Vagina (tissue), 2 donors: Measurements from ENCODE around the gene LPIN1. TPM values are rescaled to one million over a fixed set of nuclear protein-coding genes. Genes with fewer than 3 reads are reported as not detected.
A peak's percentile ranks its signal among the peaks of the same experiment; 100 is the strongest.

Experiments used
- DNase-seq, 2 donors: peaks; one replicate each; pipeline ENCODE4 v3.0.0-alpha.2; 2017; ENCODE audit errors: extremely low spot score in 2 of 2
- H3K27ac ChIP-seq: fragments of 200-600 bp; sonication (generic); one replicate; pipeline ENCODE4 v1.5.1; 2019
- H3K27me3 ChIP-seq: fragments of 200-600 bp; sonication (generic); one replicate; pipeline ENCODE4 v1.5.1; 2019
- H3K36me3 ChIP-seq, 2 donors: fragments of 200-600 bp; sonication (generic); one replicate each; pipeline ENCODE4 v1.5.1; 2017 to 2019
- H3K4me1 ChIP-seq: fragments of 200-600 bp; sonication (generic); one replicate; pipeline ENCODE4 v1.5.1; 2019
- H3K4me3 ChIP-seq, 2 donors: fragments of 200-600 bp; sonication (generic); 1 replicate in 1 of 2; 2 replicates in 1 of 2; pipeline ENCODE4 v1.5.1; 2016 to 2019
- H3K9me3 ChIP-seq: fragments of 200-600 bp; sonication (generic); one replicate; pipeline ENCODE4 v1.5.1; 2019
- POLR2A ChIP-seq, 2 donors: fragments of 450-650 bp; IDR thresholded peaks; one replicate each; pipeline ENCODE4 v1.6.1; 2017; ENCODE audit warnings: antibody characterized with exemption in 2 of 2, mild to moderate bottlenecking in 2 of 2, moderate library complexity in 2 of 2
- POLR2AphosphoS5 ChIP-seq, 2 donors: sonication (generic); formaldehyde crosslinking; IDR thresholded peaks; one replicate each; pipeline ENCODE4 v1.9.0; 2017; ENCODE audit warnings: antibody characterized with exemption in 2 of 2, mild to moderate bottlenecking in 2 of 2, low read depth in 1 of 2; ENCODE audit not compliant: insufficient read depth in 1 of 2
- intact Hi-C: fragments of 100-400 bp; cut with DNase I; formaldehyde crosslinking; loops from one replicate; pipeline ENCODE4 v1.15.1; 2023
- total RNA-seq: library from RNA; depleted of rRNA; stranded (reverse); fragments of >200 nt; gene quantifications from one replicate; pipeline ENCODE4 v1.2.3, GENCODE V29; 2016
- TF ChIP-seq, protein P1 (sequence below), 3 experiments: fragments of 450-650 bp in 2 of 3; fragments of 200-600 bp in 1 of 3; sonication (generic) in 1 of 3; IDR thresholded peaks; one replicate each; pipeline ENCODE4 v1.5.1; 2017 to 2019; ENCODE audit warnings: antibody characterized with exemption in 3 of 3, mild to moderate bottlenecking in 2 of 3, moderate library complexity in 2 of 3

LPIN1 gene
- total RNA-seq, 1 donor from 2014 or later = 67.5 TPM

DNA sequence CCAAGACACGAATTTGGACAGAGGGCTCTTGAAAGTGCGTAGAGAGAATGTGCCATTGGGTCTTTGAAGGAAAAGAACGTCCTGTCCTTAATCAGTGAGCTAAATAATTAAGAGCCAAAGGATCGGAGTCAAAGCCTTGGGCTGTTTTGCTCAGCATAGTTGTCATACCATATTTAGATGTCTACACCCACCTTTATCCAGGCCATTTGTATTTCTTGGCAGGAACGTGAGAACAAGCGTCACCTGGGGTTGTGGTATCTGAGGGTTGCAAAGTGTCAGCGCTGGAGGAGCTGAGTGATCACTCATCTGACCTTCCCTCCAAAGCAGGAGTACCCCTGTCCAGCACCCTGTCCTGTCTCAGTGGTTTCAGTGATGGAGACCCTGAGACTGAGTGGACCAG lies 4.5 kb downstream of the LPIN1 start:
- intact Hi-C loops = no loop called here
- TF ChIP-seq, protein P1, sequence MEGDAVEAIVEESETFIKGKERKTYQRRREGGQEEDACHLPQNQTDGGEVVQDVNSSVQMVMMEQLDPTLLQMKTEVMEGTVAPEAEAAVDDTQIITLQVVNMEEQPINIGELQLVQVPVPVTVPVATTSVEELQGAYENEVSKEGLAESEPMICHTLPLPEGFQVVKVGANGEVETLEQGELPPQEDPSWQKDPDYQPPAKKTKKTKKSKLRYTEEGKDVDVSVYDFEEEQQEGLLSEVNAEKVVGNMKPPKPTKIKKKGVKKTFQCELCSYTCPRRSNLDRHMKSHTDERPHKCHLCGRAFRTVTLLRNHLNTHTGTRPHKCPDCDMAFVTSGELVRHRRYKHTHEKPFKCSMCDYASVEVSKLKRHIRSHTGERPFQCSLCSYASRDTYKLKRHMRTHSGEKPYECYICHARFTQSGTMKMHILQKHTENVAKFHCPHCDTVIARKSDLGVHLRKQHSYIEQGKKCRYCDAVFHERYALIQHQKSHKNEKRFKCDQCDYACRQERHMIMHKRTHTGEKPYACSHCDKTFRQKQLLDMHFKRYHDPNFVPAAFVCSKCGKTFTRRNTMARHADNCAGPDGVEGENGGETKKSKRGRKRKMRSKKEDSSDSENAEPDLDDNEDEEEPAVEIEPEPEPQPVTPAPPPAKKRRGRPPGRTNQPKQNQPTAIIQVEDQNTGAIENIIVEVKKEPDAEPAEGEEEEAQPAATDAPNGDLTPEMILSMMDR (IDR thresholded peaks at IDR 0.05) = no peak
- TF ChIP-seq POLR2A (IDR thresholded peaks at IDR 0.05) (no peak), POLR2AphosphoS5 (IDR thresholded peaks at IDR 0.05; ENCODE audit: insufficient read depth in 1 of 2, low read depth in 1 of 2) (no peak)
- no peak for DNase-seq
- H3K27me3 ChIP-seq = no peaks in the 10 kb centered on the region
- no peaks in the 10 kb centered on the region for H3K36me3 ChIP-seq
- H3K9me3 ChIP-seq = no peaks in the 10 kb centered on the region
- H3K4me3 ChIP-seq = no peak overlapping the region
- peaks cover 70% of the 10 kb centered on the region for H3K4me1 ChIP-seq
- no peak overlapping the region for H3K27ac ChIP-seq

DNA sequence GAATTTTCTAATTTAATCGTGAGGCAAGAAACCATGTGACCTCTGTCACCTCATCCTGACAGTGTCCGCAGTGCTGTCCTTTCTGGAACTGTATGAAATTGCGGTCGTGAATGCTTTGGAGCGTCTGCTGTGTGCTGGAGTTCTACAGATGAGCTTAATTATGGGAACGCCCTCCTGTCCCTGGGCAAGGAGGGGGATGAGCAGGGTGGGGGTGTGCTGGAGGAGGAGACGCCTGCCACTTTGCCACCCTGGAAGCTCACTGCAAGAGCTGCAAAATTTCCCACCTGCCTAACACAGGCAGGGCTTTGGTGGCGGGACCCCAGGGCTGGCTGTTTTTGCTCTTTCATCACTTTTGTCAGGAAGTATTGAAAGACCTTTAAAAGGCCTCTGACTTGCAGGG lies 6.5 kb downstream of the LPIN1 start:
- H3K4me3 ChIP-seq = no peak overlapping the region
- no peaks in the 10 kb centered on the region for H3K9me3 ChIP-seq
- no peak for DNase-seq
- peaks cover 55% of the 10 kb centered on the region for H3K4me1 ChIP-seq
- H3K27ac ChIP-seq = peak overlapping the region; percentile 42
- no peaks in the 10 kb centered on the region for H3K27me3 ChIP-seq
- no peaks in the 10 kb centered on the region for H3K36me3 ChIP-seq
- intact Hi-C loops = no loop called here
- TF ChIP-seq POLR2A (IDR thresholded peaks at IDR 0.05) = no peak
- no peak for TF ChIP-seq POLR2AphosphoS5 (IDR thresholded peaks at IDR 0.05; ENCODE audit: insufficient read depth in 1 of 2, low read depth in 1 of 2)
- TF ChIP-seq, protein P1 (IDR thresholded peaks at IDR 0.05) = no peak

DNA sequence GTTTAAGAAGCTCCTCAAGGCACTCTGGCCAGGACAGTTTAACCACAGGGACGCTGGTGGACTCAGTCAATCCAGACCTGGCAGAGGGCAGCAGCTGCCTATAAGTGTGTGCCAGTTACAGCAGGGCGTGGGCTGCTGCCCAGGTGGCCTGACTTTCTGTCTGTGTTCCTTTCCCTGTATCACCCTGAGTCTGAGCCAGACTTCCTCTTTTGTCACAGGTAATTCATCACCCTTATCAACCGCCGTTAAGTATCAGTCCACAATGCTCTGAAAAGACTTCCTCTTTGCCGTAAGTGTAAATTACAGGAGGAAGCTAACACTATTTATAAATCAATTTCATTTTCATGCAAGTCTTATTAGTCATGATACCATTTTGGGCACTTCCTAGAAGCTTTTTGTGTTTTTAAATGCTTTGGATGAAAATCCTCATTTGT lies 7.0 kb downstream of the LPIN1 start:
- Histone ChIP-seq H3K4me1 (peaks cover 50% of the 10 kb centered on the region), H3K27me3 (no peaks in the 10 kb centered on the region), H3K4me3 (no peak overlapping the region), H3K36me3 (no peaks in the 10 kb centered on the region), H3K9me3 (no peaks in the 10 kb centered on the region), H3K27ac (peak overlapping the region; percentile 42)
- intact Hi-C loops = no loop called here
- no peak for DNase-seq
- TF ChIP-seq, protein P1 (IDR thresholded peaks at IDR 0.05) = no peak
- TF ChIP-seq POLR2AphosphoS5 (IDR thresholded peaks at IDR 0.05; ENCODE audit: insufficient read depth in 1 of 2, low read depth in 1 of 2) = peak in 1 of 2 donors; percentile 37

DNA sequence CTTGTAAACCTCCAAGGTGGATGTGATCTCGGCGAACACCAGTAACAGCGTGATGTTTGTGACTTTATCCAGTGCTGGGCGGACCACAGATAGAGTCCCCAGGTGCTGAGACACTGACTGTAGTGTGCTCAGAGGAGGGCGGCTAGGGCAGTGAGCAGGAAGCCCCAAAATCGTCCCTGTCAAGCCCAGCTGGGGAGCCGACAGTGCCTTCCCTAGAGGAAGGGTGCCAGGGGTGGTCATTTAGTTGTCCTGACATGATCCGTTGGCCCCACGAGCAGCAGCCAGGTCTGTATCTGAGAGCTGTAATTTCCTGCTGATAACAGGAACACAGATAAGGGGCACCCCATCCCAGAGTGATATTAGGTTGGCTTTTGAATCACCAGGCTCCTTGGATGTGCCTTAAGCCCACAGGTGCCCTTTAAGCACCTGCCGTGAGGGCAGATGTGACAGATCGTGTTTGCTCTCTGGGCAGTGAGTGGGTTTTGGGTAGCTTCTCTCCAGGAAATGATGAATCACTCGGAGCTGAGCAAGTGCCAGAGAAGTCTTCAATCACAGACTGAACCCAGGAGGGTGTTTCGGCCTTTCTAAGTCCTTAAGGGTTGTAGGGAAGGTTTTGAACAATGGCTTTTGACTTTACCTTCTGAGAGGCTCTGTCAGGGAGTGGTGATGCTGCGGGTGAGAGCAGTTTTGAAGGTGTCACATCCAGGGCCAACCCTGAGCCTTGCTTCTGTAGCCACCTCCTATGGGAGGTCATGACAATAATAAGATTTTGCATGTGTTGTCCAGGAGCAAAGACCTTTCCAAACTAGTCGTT lies 7.7 kb downstream of the LPIN1 start:
- peaks cover 43% of the 10 kb centered on the region for H3K4me1 ChIP-seq
- no peaks in the 10 kb centered on the region for H3K36me3 ChIP-seq
- peak overlapping the region; percentile 42 for H3K27ac ChIP-seq
- no peaks in the 10 kb centered on the region for H3K27me3 ChIP-seq
- no peaks in the 10 kb centered on the region for H3K9me3 ChIP-seq
- intact Hi-C loops = no loop called here
- no peak for TF ChIP-seq POLR2A (IDR thresholded peaks at IDR 0.05)
- TF ChIP-seq, protein P1 (IDR thresholded peaks at IDR 0.05) = no peak
- peak in 1 of 2 donors; percentile 38 for TF ChIP-seq POLR2AphosphoS5 (IDR thresholded peaks at IDR 0.05; ENCODE audit: insufficient read depth in 1 of 2, low read depth in 1 of 2)
- H3K4me3 ChIP-seq = no peak overlapping the region
- DNase-seq = no peak

DNA sequence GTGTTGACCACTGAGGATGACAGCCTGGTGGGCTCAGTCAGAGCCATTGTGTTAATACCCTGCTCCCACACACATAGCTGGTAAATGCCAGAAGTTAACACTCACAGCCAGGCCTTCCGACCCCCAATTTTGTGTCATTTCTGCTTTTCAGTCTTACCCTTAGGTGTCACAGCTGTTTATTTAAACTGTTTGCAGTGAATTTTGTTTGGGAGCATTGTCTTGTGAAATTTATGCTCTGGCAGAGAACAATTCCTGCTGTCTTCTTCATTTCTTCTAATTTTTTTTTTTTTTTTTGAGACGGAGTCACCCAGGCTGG lies 8.2 kb downstream of the LPIN1 start:
- H3K27ac ChIP-seq = no peak overlapping the region
- TF ChIP-seq, protein P1 (IDR thresholded peaks at IDR 0.05) = no peak
- TF ChIP-seq POLR2A (IDR thresholded peaks at IDR 0.05) (no peak), POLR2AphosphoS5 (IDR thresholded peaks at IDR 0.05; ENCODE audit: insufficient read depth in 1 of 2, low read depth in 1 of 2) (no peak)

More for the DNA sequence above, 8.2 kb downstream of the LPIN1 start:
- intact Hi-C loops = no loop called here
- Histone ChIP-seq H3K4me3 (no peak overlapping the region), H3K9me3 (no peaks in the 10 kb centered on the region), H3K36me3 (no peaks in the 10 kb centered on the region), H3K27me3 (no peaks in the 10 kb centered on the region), H3K4me1 (peaks cover 38% of the 10 kb centered on the region)
- DNase-seq = no peak
